ENCODE data around the gene LCN15. TPM values are rescaled to one million over a fixed set of nuclear protein-coding genes. Genes with fewer than 3 reads are reported as not detected.

LCN15 gene
- total RNA-seq, 1 donor from 2014 or later: not detected

DNA sequence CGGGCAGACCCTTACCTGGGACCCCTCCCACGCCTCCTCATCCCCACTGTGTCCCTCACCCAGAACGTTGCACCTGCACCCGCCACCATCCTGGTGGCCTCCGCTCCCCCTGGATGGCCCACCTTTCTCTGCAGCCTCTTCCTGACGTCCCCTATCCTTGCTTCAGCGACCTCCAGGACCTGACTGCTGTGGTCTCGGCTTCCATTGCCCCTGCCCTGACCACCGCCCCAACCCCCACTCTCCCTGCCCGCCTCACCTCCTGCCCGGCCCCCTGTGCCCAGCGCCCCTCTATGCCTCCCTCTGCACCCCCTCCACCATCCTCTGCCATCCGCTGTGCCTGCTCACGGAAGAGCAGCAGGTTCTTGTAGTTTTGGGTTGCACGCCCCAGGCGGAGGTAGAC is 23.8 kb downstream of the LCN15 start:
- Mint-ChIP-seq H3K9me3 (ENCODE audit: unreplicated experiment) (no peaks in the 10 kb centered on the region), H3K36me3 (ENCODE audit: unreplicated experiment) (no peaks in the 10 kb centered on the region), H3K27ac (ENCODE audit: unreplicated experiment) (no peak overlapping the region), H3K4me3 (ENCODE audit: unreplicated experiment) (no peak overlapping the region), H3K4me1 (ENCODE audit: unreplicated experiment) (no peaks in the 10 kb centered on the region), H3K27me3 (ENCODE audit: unreplicated experiment) (peaks cover 9% of the 10 kb centered on the region)
- TF ChIP-seq, protein P1, sequence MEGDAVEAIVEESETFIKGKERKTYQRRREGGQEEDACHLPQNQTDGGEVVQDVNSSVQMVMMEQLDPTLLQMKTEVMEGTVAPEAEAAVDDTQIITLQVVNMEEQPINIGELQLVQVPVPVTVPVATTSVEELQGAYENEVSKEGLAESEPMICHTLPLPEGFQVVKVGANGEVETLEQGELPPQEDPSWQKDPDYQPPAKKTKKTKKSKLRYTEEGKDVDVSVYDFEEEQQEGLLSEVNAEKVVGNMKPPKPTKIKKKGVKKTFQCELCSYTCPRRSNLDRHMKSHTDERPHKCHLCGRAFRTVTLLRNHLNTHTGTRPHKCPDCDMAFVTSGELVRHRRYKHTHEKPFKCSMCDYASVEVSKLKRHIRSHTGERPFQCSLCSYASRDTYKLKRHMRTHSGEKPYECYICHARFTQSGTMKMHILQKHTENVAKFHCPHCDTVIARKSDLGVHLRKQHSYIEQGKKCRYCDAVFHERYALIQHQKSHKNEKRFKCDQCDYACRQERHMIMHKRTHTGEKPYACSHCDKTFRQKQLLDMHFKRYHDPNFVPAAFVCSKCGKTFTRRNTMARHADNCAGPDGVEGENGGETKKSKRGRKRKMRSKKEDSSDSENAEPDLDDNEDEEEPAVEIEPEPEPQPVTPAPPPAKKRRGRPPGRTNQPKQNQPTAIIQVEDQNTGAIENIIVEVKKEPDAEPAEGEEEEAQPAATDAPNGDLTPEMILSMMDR (IDR thresholded peaks at IDR 0.05): no peak
- no peak for DNase-seq (ENCODE audit: extremely low spot score, unreplicated experiment)

DNA sequence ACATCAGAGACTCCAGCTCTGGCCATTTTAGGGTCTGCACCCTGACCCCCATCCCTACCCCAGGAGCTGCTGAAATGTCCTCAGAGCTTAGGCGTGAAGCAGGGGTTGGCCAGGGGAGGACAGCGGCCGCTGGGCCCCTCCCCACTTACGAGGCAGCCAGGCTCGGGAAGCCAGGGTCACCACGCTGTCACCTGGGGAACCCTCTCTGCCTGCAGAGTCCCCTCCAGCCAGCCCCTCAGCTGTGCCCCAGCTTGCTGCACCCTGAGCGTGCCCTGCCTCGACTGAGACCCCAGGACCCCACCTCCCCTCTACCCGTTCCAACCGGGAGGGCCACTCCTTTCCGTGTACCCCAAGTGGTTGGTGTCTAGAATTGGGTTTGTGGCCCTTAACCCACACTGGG is 24.2 kb downstream of the LCN15 start:
- Mint-ChIP-seq H3K4me1 (ENCODE audit: unreplicated experiment) (no peaks in the 10 kb centered on the region), H3K9me3 (ENCODE audit: unreplicated experiment) (no peaks in the 10 kb centered on the region), H3K27ac (ENCODE audit: unreplicated experiment) (no peak overlapping the region), H3K27me3 (ENCODE audit: unreplicated experiment) (peaks cover 9% of the 10 kb centered on the region), H3K4me3 (ENCODE audit: unreplicated experiment) (no peak overlapping the region), H3K36me3 (ENCODE audit: unreplicated experiment) (no peaks in the 10 kb centered on the region)
- TF ChIP-seq, protein P1 (IDR thresholded peaks at IDR 0.05): no peak
- no peak for DNase-seq (ENCODE audit: extremely low spot score, unreplicated experiment)

DNA sequence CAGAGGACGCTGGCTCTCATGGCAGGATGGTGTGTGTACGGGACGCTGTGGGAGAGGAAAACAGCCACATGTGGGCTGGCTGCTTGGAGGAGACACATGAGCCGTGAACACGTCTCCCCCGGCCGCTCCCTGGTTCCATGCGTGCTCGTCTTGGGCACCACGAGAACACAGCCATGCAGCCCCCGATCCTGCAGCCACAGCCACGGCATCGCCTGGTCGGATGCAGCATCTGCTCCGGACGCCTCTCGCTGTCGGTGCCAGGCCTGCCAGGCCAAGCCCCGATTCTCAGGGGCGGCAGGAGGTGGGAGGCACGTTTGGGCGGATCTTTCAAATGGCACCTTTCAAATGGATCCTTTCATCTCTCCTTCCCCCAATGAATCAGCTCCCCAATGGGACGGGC is 24.8 kb downstream of the LCN15 start:
- TF ChIP-seq, protein P1 (IDR thresholded peaks at IDR 0.05): no peak

DNA sequence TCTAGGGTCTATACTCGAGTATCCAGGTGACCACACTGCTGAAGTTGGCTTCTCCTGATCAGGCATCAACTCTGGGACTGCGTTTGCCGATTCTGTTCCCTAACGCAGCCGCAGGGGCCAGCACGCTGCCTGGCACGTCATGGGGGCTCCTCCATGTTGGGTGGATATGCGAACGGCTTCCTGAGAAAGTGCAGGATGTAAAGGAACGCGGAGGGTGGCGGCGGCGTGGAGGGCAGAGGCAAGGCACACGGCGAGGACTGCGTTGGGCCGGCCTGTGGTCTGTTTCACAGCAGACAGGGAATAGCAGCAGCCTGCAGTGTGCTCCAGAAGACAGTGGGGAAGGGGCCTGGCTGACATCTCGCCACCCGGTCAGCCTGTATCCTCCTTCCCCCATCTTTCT is 25.4 kb downstream of the LCN15 start:
- no peak overlapping the region for H3K27ac Mint-ChIP-seq (ENCODE audit: unreplicated experiment)
- H3K36me3 Mint-ChIP-seq (ENCODE audit: unreplicated experiment): no peaks in the 10 kb centered on the region
- H3K9me3 Mint-ChIP-seq (ENCODE audit: unreplicated experiment): no peaks in the 10 kb centered on the region
- TF ChIP-seq, protein P1 (IDR thresholded peaks at IDR 0.05): no peak
- no peak for DNase-seq (ENCODE audit: extremely low spot score, unreplicated experiment)
- H3K27me3 Mint-ChIP-seq (ENCODE audit: unreplicated experiment): peaks cover 9% of the 10 kb centered on the region
- H3K4me3 Mint-ChIP-seq (ENCODE audit: unreplicated experiment): no peak overlapping the region
- H3K4me1 Mint-ChIP-seq (ENCODE audit: unreplicated experiment): no peaks in the 10 kb centered on the region

More for the DNA sequence above, 24.8 kb downstream of the LCN15 start:
- H3K27ac Mint-ChIP-seq (ENCODE audit: unreplicated experiment): no peak overlapping the region
- no peaks in the 10 kb centered on the region for H3K36me3 Mint-ChIP-seq (ENCODE audit: unreplicated experiment)
- H3K27me3 Mint-ChIP-seq (ENCODE audit: unreplicated experiment): peaks cover 9% of the 10 kb centered on the region
- no peak overlapping the region for H3K4me3 Mint-ChIP-seq (ENCODE audit: unreplicated experiment)
- no peak for DNase-seq (ENCODE audit: extremely low spot score, unreplicated experiment)
- H3K9me3 Mint-ChIP-seq (ENCODE audit: unreplicated experiment): no peaks in the 10 kb centered on the region
- H3K4me1 Mint-ChIP-seq (ENCODE audit: unreplicated experiment): no peaks in the 10 kb centered on the region

DNA sequence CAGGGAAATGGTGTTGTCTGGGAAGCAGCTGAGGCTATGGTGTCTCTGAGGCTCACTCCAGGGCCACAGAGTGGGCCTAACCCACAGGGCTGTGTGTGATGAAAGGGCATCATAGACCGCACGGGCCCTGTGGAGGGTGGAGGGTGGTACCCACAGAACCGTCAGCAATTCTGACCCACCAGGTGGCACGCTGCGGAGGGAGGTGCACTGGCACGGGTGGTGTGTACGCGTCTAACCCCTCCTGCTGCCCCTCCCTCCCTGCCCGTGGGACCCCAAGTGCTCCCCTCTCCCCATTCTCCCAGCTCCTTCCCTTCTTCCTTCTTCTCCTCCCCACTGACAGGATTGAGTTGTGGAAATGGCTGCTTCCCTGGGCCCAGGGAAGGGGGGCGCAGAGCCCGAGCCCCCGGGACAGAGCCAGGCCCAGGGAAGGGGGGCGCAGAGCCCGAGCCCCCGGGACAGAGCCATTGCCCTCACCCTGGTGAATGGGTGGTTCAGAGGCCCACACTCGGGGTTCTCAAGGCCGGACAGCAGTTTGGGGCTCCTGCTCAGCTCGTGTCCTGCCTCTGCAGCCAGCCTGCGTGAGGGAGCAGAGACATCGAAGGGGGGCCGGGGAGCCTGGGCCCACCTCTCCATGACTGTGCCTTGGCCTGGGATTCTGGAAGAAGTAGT is 28.4 kb downstream of the LCN15 start:
- Mint-ChIP-seq H3K4me3 (ENCODE audit: unreplicated experiment) (no peak overlapping the region), H3K9me3 (ENCODE audit: unreplicated experiment) (no peaks in the 10 kb centered on the region), H3K27me3 (ENCODE audit: unreplicated experiment) (peaks cover 9% of the 10 kb centered on the region), H3K36me3 (ENCODE audit: unreplicated experiment) (no peaks in the 10 kb centered on the region), H3K4me1 (ENCODE audit: unreplicated experiment) (no peaks in the 10 kb centered on the region), H3K27ac (ENCODE audit: unreplicated experiment) (no peak overlapping the region)
- DNase-seq (ENCODE audit: extremely low spot score, unreplicated experiment): no peak
- TF ChIP-seq, protein P1 (IDR thresholded peaks at IDR 0.05): no peak
